Activated CD4-positive, alpha-beta T cell treated with anti-CD3 and anti-CD28 coated beads for 4 hours (primary cell): ENCODE measurements around the gene IL12RB1.
"Not testable (repeated sequence)": the region's sequence is repeated elsewhere in the genome, so short reads cannot be mapped to it uniquely, and the experiment has no call there.

Experiments used
- DNase-seq, 2 donors: peaks; one replicate each; pipeline ENCODE4 v3.0.0-alpha.2; 2020

Gene IL12RB1

DNA sequence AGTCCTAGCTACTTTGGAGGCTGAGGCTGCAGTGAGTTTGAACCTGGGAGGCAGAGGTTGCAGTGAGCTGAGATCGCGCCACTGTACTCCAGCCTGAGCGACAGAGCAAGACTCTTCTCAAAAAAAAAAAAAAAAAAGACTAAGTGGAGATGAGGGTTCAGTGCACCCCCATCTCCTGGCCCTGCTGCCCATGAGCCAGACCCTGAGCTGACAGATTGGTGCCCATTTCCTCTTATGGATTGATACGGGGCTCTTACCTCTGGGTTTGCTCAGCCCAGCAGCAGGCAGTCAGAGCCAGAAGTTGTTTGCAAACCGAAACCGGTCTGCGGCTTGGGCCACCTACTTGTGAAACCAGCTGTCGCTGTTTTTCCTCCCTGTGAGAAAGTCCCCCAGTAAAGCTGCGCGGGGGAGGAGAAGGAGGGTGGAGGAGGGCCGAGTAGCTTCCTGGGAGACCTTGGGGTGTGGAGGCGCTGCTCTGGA, 41.9 kb downstream of the IL12RB1 start:
- peak; percentile 84 to 85 for DNase-seq

DNA sequence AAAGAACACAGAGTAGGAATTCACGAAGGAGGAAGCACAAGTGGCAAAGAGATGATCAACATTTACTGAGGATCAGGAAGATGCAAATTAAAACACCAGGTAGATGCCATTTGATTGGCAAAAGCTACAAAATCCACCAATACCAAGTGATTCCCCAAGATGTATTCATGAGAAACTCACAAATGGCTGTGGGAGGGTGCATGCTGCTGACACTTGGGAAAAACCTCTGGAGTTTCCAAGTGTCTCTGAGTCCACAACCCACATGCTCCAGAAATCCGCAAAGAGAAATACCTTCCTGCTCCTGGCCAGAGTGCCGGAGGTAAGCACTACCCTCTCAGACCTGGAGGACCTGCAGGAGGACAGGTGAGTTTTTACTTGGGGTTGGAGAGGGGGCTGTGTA, 43.1 kb downstream of the IL12RB1 start:
- no peak for DNase-seq

DNA sequence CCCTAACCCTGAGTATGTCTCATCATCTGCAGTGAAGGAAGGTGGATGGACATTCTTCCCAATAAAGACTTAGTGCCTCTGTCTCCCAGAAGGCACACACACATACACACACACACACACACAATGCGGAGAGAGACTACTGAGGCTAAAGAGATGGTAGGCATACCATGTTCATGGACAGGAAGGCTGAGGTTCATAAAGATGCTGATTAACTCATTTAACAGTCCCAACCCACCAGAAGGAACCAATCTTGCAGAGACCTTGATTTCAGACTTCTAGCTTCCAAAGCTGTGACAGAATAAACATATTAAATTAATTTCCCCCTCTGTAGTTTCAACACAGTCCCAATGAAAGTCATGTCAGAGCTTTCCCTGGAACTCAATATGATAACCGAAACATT, 45.7 kb downstream of the IL12RB1 start:
- no peak for DNase-seq

DNA sequence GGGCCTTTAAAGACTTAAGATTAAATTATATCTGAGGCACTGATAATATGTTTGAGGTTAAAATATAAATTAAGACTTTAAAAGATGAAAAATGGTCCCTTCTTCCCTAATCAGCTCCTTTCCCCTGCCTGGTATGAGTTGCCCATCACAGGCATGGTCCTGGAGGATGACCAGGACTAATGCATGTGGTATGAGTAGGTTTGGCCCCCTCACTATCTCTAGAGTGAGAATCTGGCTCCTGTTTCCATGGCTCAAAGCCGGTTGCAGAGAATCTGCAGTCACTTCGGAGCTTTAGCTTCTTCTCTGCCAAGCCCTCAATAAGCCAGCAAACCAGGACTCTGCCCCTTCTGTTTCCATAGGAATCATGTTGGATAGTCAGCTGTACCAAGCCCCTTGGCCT, 54.6 kb downstream of the IL12RB1 start:
- not testable (repeated sequence) for DNase-seq

DNA sequence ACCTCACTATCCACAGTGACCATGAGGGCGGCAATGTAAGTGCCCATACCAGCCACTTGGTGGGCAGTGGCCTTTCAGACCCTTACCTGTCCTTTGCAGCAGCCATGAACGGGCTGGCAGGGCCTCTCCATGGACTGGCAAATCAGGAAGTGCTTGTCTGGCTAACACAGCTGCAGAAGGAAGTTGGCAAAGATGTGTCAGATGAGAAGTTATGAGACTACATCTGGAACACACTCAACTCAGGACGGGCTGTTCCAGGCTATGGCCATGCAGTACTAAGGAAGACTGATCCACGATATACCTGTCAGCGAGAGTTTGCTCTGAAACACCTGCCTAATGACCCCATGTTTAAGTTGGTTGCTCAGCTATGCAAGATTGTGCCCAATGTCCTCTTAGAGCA, 55.3 kb downstream of the IL12RB1 start:
- not testable (repeated sequence) for DNase-seq

DNA sequence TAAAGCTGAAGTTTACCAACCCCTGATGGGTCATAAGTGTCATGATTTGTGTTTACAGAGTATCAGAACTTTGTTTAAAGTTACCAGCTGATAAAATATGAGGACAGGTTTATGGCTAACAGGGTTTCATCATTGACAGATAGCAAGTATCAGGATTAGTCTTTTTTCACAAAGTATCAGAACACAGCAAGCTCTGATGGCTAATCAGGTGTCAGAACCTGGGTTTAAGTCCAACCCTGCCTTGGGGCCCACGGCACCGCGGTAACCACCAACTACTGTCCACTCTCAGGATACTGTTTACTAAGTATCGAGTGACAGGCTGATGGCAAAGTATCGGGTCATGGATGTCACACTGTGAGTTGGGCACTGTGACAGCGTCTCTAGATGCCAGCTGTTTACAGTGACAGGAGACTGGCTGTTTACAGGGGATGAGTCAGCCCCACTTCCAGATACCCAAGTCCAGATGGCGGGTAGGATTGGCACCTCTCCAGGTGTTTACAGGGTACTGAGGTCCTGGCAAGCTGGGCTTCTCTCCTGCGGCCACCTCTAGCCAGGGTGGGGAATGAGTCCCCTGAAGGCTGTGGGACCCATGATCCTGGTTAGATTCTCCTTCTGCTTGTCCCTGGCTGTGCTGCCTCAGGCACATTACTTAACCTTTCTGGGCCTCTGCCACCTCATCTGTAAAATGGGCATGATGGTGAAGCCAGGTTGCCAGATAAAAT, 57.0 kb downstream of the IL12RB1 start:
- DNase-seq: no peak

DNA sequence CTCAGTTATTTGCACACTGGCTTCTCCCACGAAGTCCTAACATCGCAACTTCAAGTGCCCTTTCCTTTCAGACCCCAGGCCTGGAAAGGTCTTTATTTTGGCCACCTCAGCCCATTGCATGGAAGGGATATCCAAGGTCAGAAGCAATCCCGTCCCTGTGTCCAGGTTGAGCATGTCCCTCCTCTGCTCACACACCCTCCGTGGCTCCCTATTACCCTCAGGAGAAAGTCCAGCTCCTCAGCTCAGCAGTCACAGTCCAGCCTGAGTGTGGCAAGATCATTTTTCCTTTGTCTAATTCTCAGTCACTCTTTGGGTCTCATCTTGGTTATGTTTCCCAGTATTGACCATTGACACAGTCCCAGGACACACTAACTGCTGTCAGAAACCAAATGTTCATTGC, 59.6 kb downstream of the IL12RB1 start:
- DNase-seq: no peak

DNA sequence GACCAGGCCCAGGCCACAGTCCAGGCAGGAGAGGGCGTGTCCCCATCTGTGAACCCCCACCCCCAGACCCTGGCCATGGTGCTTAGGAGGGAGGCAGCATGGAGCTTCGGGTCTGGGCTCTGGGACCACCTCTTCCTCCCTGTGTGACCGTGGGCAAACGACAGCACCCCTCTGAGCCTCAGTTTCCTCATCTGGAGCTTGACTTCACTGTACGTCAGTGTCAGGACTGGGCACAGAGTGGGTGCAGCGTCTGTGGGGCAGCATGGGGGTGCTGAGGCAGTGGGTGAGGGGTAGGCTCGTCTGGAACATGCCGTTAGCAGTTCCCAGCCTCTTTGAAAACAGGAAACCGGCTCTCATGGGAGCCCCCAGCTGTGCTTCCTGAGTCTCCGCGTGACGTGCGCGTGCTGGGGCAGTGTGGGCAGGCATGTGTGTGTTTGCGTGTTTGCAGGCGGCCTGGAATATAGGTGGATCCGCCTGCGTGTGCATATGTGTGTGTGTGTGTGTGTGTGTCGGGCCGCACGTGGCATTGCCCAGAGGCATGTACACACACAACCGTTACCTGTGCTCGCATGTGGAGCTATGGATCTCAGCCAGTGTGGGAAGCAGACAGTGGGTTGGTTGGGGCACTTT, 63.0 kb downstream of the IL12RB1 start:
- peak; percentile 55 to 65 for DNase-seq

DNA sequence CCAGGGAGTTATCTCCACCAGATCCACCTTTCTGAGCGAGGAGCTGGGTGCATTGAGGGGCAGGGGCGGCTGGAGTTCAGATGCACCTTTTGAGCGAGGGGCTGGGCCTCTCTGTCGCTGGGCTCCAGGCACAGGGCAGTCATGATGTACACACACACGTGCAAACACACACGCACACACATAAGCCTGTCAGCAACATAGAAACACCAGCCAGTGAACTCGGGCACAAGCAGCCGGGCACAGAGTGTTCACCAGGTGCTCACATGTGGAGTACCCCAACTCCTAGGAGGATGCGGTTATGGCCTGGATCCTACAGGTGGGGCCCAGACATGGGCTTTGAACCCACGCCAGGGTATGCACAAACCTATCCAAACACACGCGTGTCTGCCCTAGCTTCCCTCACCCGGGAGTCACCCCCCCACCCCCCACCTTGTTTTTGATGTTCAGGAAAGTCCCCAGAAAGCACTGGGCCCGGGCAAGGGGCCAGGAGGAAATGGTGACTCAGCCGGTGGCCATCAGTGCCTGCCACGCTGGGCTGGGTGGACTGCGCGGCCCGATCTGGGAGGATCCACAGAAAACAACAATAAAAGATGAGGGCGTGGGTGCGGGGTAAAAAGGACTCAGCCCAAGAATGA, 65.5 kb downstream of the IL12RB1 start:
- peak; percentile 62 to 72 for DNase-seq

DNA sequence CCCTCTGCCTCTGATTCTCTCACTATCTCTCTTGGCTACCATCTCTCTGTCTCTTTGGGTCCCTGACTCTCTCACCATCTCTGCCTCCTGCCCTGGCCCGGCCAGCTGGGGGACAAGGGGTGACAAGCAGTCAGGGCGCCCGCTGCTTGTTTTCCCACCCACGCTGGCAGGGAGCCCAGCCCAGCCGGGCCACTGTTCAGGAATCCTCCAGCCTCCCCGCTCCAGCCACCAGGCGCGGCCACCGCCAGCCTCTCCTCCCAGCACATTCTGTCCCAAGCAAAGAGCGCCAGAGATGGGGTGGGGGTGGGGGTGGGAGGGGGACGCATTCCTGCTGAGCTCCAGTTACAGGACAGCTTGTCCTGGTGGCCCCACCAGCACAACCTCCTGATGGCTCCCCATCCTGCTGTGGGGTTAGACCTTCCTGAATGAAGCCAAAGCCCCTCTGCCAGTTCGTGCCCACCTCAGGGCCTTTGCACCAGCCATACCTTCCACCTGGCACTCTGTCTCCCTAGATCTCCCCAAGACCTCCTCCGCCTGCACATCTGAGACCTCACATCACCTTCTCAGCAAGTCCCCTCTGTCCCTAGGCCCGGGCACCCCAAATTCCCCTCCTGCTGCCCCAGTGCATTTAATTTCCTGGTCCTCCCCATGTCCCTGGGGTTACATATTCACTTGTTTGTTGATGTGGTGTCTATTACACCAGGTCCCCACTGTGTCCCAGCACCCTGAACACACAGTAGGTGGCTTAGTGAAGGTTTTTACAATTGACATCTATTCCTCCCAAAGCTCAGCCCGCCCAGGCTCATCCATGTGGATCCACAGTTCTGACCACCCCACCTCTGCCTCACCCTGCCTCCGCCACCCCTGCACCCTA, 66.3 kb downstream of the IL12RB1 start:
- no peak for DNase-seq

DNA sequence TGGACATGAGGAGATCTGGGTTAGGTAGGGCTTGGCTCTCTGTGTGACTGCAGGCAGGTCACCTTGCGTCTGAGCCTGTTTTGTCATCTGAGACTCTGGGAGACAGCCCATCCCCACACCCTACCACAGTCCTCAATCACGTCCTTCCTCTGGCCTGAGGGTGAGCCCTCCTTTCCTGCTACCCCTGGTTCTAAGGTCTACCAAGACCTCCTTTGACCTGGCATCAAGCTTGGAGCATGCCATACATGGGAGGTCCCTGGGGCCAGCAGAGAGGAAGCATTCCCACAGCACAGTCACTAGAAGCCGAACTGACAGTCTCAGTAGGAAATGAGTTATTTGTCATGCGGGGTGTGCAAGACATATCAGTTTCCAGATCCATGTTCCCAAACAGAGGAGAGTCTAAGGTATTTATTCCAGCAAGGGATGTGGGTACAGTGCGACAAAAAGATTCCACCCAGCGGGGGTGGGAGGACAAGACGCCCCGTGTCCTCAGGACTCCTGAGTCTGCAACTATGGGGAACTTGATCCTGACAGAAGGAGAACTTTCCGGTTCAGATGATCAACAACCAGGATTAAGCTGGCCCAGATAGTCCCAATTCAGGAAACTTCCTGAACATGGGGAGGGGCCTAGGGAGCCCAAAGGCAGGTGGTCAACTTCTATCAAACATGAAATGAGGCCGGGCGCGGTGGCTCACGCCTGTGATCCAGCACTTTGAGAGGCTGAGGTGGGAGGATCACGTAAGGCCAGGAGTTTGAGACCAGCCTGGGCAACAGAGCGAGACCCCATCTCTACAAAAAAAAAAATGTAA, 69.3 kb downstream of the IL12RB1 start:
- no peak for DNase-seq

DNA sequence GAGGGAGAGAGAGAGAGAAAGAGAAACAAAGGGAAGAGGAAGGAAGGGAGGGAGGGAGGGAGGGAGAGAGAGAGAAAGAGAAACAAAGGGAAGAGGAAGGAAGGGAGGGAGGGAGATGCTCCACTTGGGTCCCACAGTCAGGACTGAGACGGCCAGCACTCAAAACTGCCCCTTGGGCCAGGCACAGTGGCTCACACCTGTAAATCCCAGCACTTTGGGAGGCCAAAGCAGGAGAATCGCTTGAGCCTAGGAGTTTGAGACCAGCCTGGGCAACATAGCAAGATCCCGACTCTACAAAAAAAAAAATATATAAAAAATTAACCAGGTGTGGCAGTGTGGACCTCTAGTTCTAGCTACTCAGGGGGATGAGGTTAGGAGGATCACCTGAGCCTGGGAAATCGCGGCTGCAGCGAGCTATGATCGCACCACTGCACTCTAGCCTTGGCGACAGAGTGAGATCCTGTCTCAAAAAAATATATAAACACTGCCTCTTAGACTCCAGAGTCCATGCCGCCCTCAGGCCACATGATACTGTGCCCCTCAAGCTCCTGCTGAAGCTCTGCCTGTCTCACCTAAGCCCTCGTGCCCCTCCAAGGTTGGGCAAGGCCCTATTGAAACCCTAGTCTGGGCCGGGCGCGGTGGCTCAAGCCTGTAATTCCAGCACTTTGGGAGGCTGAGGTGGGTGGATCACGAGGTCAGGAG, 70.4 kb downstream of the IL12RB1 start:
- DNase-seq: no peak

DNA sequence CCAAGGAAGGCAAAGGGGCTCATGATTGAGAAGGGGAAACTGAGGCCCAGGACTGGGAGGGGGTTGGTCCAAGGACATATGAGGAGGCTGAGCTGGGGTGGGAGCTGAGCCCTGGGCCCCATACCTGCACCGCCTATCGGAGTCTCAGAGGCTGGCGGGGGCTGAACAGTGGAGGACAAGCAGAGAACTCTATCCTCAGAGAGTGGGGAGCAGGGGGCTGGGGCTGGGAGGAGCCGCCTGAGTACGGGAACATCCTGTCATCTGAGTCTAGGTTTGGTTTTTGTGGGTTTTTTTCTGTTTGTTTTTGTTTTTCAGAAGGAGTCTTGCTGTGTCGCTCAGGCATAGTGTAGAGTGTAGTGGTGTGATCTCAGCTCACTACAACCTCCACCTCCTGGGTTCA, 72.5 kb downstream of the IL12RB1 start:
- DNase-seq: peak; percentile 30 to 52

DNA sequence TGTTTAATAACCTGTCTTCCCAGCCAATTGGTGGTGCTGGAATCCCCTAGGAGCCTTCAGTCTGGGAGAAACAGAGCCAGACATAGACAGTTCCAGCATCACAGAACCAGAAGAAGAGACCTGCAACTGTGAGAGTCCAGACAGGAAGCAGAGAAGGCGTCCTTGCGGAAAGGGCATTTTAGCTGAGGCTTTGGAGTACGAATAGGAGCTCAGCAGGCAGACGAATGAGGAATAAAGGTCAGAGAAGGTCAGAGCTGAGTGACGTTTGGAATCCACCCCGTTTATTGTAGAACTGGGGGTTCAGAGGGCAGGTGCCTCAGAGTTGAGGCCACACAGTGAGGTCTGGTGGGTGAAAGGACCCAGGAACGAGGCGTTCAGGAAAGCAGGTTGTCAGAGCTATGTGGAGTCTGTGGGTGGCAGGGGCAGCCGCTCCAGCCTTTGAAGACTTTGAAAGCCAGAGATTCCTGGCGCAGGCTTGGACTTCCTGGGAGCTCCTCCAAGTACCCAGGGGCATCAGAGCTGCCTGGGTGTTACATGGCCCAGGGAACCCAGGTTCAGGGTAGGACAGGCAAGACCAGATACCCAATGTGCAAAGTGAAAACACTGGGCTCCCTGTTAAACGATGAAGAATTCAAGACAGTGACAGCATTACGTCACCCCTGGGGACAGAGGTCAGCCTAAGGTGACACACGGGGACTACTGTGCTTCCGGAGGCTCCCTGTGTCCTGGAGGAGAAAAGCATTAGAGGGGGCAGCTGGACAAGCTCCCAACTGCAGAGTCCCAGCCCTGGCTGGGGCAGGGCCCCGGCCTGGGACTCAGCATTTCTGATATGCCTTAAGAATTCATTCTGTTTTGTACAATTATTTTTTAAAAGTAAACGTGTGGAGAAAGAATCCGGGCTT, 73.3 kb downstream of the IL12RB1 start:
- no peak for DNase-seq

DNA sequence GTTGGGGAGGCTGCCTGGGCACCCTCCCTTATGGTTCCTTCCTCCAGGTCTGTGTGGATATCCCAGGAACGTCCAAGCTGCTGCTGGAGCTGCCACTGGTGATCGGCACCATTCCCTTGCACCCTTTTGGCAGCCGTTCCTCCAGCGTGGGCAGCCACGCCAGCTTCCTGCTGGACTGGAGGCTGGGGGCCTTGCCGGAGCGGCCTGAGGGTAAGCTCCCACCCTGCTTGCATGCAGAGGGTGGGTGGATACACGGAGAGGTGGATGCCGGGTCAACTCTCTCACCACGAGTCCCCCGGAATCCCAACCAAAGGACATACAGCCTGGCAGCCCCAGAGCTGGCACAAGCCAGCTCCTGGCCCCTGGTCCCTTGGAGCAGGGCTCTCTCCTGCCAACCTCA, 76.6 kb downstream of the IL12RB1 start:
- no peak for DNase-seq

DNA sequence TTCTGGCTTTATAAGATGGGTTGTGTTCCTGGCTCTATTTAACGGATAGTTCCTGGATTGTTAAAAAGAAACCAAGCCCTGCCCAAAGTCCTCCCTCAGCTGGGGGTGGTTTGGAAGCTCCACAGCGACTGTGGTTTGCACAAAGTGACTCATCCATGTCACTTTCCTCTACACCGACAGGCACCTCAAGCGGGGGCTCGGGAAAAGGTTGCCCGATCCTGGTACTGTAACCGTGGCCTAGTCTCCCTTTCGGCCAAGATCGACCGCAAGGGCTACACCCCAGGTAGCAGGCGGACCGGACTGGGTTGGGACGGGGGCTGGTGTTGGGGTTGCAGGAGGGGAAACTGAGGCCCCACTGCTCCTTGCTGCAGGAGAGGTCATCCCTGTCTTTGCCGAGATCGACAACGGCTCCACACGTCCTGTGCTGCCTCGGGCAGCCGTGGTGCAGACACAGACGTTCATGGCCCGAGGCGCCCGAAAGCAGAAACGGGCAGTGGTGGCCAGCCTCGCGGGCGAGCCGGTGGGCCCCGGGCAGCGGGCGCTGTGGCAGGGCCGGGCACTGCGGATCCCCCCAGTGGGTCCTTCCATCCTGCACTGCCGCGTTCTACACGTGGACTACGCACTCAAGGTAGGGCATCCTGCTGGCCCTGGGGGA, 77.2 kb downstream of the IL12RB1 start:
- DNase-seq: peak; percentile 27 to 41
